Measurements from ENCODE around the gene CDYL2.

DNA sequence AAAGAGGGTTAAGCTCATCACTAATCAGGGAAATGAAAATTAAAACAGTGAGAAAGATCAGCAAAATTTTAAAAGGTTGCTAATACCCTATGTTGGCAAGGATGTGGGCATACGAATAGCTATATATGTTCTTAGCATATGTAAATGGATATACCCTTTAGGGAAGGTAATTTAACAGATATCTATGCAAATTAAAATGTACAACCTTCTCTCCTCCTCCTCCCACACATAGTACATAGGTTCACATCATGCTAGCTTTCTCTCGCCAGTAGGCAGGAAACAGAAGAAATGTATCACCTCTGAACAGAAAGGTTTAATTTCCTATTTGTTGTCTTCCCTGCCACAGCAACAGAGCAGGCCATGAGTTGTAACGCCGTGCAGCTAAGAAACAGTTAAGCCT is 103.8 kb downstream of the CDYL2 start:
- no peak for TF ChIP-seq NRF1 (IDR thresholded peaks at IDR 0.05; ENCODE audit: low read depth, low read length)
- TF ChIP-seq RAD21 (IDR thresholded peaks at IDR 0.05; ENCODE audit: low read length): no peak
- TF ChIP-seq, protein P1, sequence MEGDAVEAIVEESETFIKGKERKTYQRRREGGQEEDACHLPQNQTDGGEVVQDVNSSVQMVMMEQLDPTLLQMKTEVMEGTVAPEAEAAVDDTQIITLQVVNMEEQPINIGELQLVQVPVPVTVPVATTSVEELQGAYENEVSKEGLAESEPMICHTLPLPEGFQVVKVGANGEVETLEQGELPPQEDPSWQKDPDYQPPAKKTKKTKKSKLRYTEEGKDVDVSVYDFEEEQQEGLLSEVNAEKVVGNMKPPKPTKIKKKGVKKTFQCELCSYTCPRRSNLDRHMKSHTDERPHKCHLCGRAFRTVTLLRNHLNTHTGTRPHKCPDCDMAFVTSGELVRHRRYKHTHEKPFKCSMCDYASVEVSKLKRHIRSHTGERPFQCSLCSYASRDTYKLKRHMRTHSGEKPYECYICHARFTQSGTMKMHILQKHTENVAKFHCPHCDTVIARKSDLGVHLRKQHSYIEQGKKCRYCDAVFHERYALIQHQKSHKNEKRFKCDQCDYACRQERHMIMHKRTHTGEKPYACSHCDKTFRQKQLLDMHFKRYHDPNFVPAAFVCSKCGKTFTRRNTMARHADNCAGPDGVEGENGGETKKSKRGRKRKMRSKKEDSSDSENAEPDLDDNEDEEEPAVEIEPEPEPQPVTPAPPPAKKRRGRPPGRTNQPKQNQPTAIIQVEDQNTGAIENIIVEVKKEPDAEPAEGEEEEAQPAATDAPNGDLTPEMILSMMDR (IDR thresholded peaks at IDR 0.05): no peak
- no peak for TF ChIP-seq TEAD4 (IDR thresholded peaks at IDR 0.05; ENCODE audit: borderline replicate concordance, insufficient read depth)
